WTC11 (cell line): ENCODE measurements around the gene SNX13.

ENCODE experiments used
- ATF1 ChIP-seq: sonication (generic); formaldehyde crosslinking; IDR thresholded peaks from 2 replicates; pipeline ENCODE4 v1.8.1; 2023; ENCODE audit warnings: mild to moderate bottlenecking, moderate library complexity, missing genetic modification reagents
- JUN ChIP-seq: sonication (generic); formaldehyde crosslinking; IDR thresholded peaks from 2 replicates; pipeline ENCODE4 v1.8.0; 2023; ENCODE audit warnings: mild to moderate bottlenecking, missing genetic modification reagents
- NR1H2 ChIP-seq: sonication (generic); formaldehyde crosslinking; IDR thresholded peaks from 2 replicates; pipeline ENCODE4 v1.9.0; 2021; ENCODE audit warnings: mild to moderate bottlenecking, moderate library complexity, missing genetic modification reagents
- PRRX2 ChIP-seq: fragments of 250-450 bp; sonication (Bioruptor Pico); IDR thresholded peaks from 2 replicates; pipeline ENCODE4 v1.8.0; 2021; ENCODE audit warnings: mild to moderate bottlenecking
- SP1 ChIP-seq: sonication (generic); formaldehyde crosslinking; conservative IDR thresholded peaks from 2 replicates; pipeline ENCODE4 v1.8.1; 2022; ENCODE audit warnings: missing genetic modification reagents
- TP53 ChIP-seq: sonication (generic); formaldehyde crosslinking; IDR thresholded peaks from 2 replicates; pipeline ENCODE4 v1.8.1; 2023; ENCODE audit warnings: mild to moderate bottlenecking, missing genetic modification reagents
- TF ChIP-seq, protein P1 (sequence below): sonication (generic); formaldehyde crosslinking; IDR thresholded peaks from 2 replicates; pipeline ENCODE4 v1.8.1; 2023; ENCODE audit warnings: mild to moderate bottlenecking, missing genetic modification reagents, moderate library complexity
- TF ChIP-seq, protein P2 (sequence below): sonication (generic); formaldehyde crosslinking; IDR thresholded peaks from 2 replicates; pipeline ENCODE4 v1.8.0; 2022; ENCODE audit warnings: mild to moderate bottlenecking, missing genetic modification reagents
- TF ChIP-seq, protein P3 (sequence below): fragments of 200-600 bp; IDR thresholded peaks from 2 replicates; pipeline ENCODE4 v1.8.0; 2022; ENCODE audit warnings: antibody characterized with exemption
- TF ChIP-seq, protein P4 (sequence below): sonication (generic); formaldehyde crosslinking; IDR thresholded peaks from 2 replicates; pipeline ENCODE4 v1.8.1; 2022; ENCODE audit warnings: mild to moderate bottlenecking, moderate library complexity, missing genetic modification reagents
- TF ChIP-seq, protein P5 (sequence below): sonication (generic); formaldehyde crosslinking; IDR thresholded peaks from 2 replicates; pipeline ENCODE4 v1.8.1; 2022; ENCODE audit warnings: low read depth, mild to moderate bottlenecking, moderate library complexity, missing genetic modification reagents, borderline replicate concordance

DNA sequence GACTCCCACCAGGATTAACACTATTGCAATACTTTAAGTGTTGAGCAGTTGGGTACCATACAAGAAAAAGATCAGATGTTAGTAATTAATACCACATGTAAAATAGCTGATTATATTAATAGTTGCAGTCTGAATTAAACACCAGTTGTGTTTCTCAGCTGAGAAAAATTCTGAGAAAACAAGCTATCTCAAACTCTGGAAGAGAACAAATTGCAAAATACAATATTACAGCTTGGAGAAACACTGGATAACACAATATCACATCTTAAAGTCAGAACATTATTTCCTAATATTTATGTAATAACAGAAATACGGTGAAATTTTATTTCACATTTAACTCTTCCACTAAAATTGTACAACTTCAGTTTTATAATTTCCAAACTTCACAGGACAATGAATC, 9.2 kb downstream of the SNX13 start:
- TF ChIP-seq PRRX2 (CRISPR knock-in tag) (no peak), TP53 (CRISPR knock-in tag) (no peak), JUN (no peak), ATF1 (CRISPR knock-in tag) (no peak), SP1 (CRISPR knock-in tag) (no peak), NR1H2 (CRISPR knock-in tag) (no peak)
- TF ChIP-seq, protein P1, sequence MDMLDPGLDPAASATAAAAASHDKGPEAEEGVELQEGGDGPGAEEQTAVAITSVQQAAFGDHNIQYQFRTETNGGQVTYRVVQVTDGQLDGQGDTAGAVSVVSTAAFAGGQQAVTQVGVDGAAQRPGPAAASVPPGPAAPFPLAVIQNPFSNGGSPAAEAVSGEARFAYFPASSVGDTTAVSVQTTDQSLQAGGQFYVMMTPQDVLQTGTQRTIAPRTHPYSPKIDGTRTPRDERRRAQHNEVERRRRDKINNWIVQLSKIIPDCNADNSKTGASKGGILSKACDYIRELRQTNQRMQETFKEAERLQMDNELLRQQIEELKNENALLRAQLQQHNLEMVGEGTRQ (CRISPR knock-in tag), result no peak
- TF ChIP-seq, protein P2, sequence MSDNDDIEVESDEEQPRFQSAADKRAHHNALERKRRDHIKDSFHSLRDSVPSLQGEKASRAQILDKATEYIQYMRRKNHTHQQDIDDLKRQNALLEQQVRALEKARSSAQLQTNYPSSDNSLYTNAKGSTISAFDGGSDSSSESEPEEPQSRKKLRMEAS (CRISPR knock-in tag), result no peak
- TF ChIP-seq, protein P3, sequence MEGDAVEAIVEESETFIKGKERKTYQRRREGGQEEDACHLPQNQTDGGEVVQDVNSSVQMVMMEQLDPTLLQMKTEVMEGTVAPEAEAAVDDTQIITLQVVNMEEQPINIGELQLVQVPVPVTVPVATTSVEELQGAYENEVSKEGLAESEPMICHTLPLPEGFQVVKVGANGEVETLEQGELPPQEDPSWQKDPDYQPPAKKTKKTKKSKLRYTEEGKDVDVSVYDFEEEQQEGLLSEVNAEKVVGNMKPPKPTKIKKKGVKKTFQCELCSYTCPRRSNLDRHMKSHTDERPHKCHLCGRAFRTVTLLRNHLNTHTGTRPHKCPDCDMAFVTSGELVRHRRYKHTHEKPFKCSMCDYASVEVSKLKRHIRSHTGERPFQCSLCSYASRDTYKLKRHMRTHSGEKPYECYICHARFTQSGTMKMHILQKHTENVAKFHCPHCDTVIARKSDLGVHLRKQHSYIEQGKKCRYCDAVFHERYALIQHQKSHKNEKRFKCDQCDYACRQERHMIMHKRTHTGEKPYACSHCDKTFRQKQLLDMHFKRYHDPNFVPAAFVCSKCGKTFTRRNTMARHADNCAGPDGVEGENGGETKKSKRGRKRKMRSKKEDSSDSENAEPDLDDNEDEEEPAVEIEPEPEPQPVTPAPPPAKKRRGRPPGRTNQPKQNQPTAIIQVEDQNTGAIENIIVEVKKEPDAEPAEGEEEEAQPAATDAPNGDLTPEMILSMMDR, result no peak
- TF ChIP-seq, protein P4, sequence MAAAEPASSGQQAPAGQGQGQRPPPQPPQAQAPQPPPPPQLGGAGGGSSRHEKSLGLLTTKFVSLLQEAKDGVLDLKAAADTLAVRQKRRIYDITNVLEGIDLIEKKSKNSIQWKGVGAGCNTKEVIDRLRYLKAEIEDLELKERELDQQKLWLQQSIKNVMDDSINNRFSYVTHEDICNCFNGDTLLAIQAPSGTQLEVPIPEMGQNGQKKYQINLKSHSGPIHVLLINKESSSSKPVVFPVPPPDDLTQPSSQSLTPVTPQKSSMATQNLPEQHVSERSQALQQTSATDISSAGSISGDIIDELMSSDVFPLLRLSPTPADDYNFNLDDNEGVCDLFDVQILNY (CRISPR knock-in tag), result no peak
- TF ChIP-seq, protein P5, sequence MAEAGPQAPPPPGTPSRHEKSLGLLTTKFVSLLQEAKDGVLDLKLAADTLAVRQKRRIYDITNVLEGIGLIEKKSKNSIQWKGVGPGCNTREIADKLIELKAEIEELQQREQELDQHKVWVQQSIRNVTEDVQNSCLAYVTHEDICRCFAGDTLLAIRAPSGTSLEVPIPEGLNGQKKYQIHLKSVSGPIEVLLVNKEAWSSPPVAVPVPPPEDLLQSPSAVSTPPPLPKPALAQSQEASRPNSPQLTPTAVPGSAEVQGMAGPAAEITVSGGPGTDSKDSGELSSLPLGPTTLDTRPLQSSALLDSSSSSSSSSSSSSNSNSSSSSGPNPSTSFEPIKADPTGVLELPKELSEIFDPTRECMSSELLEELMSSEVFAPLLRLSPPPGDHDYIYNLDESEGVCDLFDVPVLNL (CRISPR knock-in tag), result no peak
